Prostate gland (tissue), 2 donors: ENCODE measurements around the gene KRT76.

Experiments
- CTCF ChIP-seq, 4 experiments: fragments of 200-600 bp in 2 of 4; fragments of 450-650 bp in 2 of 4; sonication (generic) in 2 of 4; IDR thresholded peaks; 1 replicate in 3 of 4; 2 replicates in 1 of 4; pipeline ENCODE4 v1.5.1; 2016 to 2019; ENCODE audit warnings: antibody characterized with exemption in 4 of 4, mild to moderate bottlenecking in 2 of 4, moderate library complexity in 2 of 4
- POLR2A ChIP-seq: fragments of 450-650 bp; IDR thresholded peaks from one replicate; pipeline ENCODE4 v1.6.1; 2016; ENCODE audit warnings: antibody characterized with exemption, mild to moderate bottlenecking
- POLR2AphosphoS5 ChIP-seq: sonication (generic); formaldehyde crosslinking; IDR thresholded peaks from one replicate; pipeline ENCODE4 v1.6.1; 2017; ENCODE audit warnings: antibody characterized with exemption

GRCh38 chr12:52742196-52742580, 35.0 kb downstream of the KRT76 start:
- TF ChIP-seq CTCF (IDR thresholded peaks at IDR 0.05) = no peak
- no peak for TF ChIP-seq POLR2AphosphoS5
- no peak for TF ChIP-seq POLR2A
